ENCODE results near the gene CLASP1. TPM values are rescaled to one million over a fixed set of nuclear protein-coding genes. Genes with fewer than 3 reads are reported as not detected.

Gene CLASP1
- polyA plus RNA-seq, 1 experiment: 12.8 TPM

GRCh38 chr2:121519153-121519552, 130.1 kb downstream of the CLASP1 start:
- TF ChIP-seq CTCF (IDR thresholded peaks at IDR 0.05; ENCODE audit: low read depth, low read length): no peak
- CTCF ChIA-PET: interaction anchor here (1.8 kb wide), 1 partner anchor 91 kb away, joined by 4 read pairs; no protein-coding TSS in a partner anchor
- POLR2A ChIA-PET: no interaction called here
- no peak overlapping the region for H3K4me3 ChIP-seq (ENCODE audit: low read depth, low read length)
- no peak overlapping the region for H3K27ac ChIP-seq (ENCODE audit: low read depth, low read length)
- H3K9me3 ChIP-seq (ENCODE audit: control insufficient read depth, insufficient read depth, low read length): no peaks in the 10 kb centered on the region
- DNase-seq (ENCODE audit: low read depth, low spot score): no peak
- H3K27me3 ChIP-seq (ENCODE audit: control insufficient read depth, insufficient read depth, low read length): no peaks in the 10 kb centered on the region

- ChIA-PET CTCF (interaction anchor here (0.6 to 1.7 kb wide), 2 partner anchors 17 to 127 kb away, joined by 3 to 5 read pairs; partner anchors contain the start of gene RNU4ATAC), POLR2A (no interaction called here)
- no peak for TF ChIP-seq CTCF (IDR thresholded peaks at IDR 0.05; ENCODE audit: low read depth, low read length)
- Histone ChIP-seq H3K4me3 (ENCODE audit: low read depth, low read length) (no peak overlapping the region), H3K27me3 (ENCODE audit: control insufficient read depth, insufficient read depth, low read length) (no peaks in the 10 kb centered on the region), H3K9me3 (ENCODE audit: control insufficient read depth, insufficient read depth, low read length) (no peaks in the 10 kb centered on the region), H3K27ac (ENCODE audit: low read depth, low read length) (no peak overlapping the region)
- DNase-seq (ENCODE audit: low read depth, low spot score): no peak
Observed at GRCh38 chr2:121513597-121514333, 135.5 kb downstream of the CLASP1 start.

GRCh38 chr2:121510857-121511256, 138.4 kb downstream of the CLASP1 start:
- no peak overlapping the region for H3K27ac ChIP-seq (ENCODE audit: low read depth, low read length)
- POLR2A ChIA-PET: no interaction called here
- H3K4me3 ChIP-seq (ENCODE audit: low read depth, low read length): no peak overlapping the region
- no peak for DNase-seq (ENCODE audit: low read depth, low spot score)
- no peak for TF ChIP-seq CTCF (IDR thresholded peaks at IDR 0.05; ENCODE audit: low read depth, low read length)
- CTCF ChIA-PET: interaction anchor here (0.6 kb wide), 2 partner anchors 108 to 155 kb away, joined by 3 read pairs; no protein-coding TSS in a partner anchor
- H3K27me3 ChIP-seq (ENCODE audit: control insufficient read depth, insufficient read depth, low read length): no peaks in the 10 kb centered on the region
- H3K9me3 ChIP-seq (ENCODE audit: control insufficient read depth, insufficient read depth, low read length): no peaks in the 10 kb centered on the region

- ChIA-PET CTCF (no interaction called here), POLR2A (no interaction called here)
- H3K27ac ChIP-seq (ENCODE audit: low read depth, low read length): no peak overlapping the region
- TF ChIP-seq CTCF (IDR thresholded peaks at IDR 0.05; ENCODE audit: low read depth, low read length): no peak
- no peaks in the 10 kb centered on the region for H3K27me3 ChIP-seq (ENCODE audit: control insufficient read depth, insufficient read depth, low read length)
- H3K4me3 ChIP-seq (ENCODE audit: low read depth, low read length): no peak overlapping the region
- no peaks in the 10 kb centered on the region for H3K9me3 ChIP-seq (ENCODE audit: control insufficient read depth, insufficient read depth, low read length)
- DNase-seq (ENCODE audit: low read depth, low spot score): no peak
Observed at GRCh38 chr2:121506621-121507020, 142.6 kb downstream of the CLASP1 start.

GRCh38 chr2:121505986-121506586, 143.2 kb downstream of the CLASP1 start:
- no peak for TF ChIP-seq CTCF (IDR thresholded peaks at IDR 0.05; ENCODE audit: low read depth, low read length)
- H3K27me3 ChIP-seq (ENCODE audit: control insufficient read depth, insufficient read depth, low read length): no peaks in the 10 kb centered on the region
- no peak overlapping the region for H3K4me3 ChIP-seq (ENCODE audit: low read depth, low read length)
- POLR2A ChIA-PET: no interaction called here
- H3K27ac ChIP-seq (ENCODE audit: low read depth, low read length): no peak overlapping the region
- no peak for DNase-seq (ENCODE audit: low read depth, low spot score)
- CTCF ChIA-PET: interaction anchor here (0.8 to 1.4 kb wide), 2 partner anchors 104 to 242 kb away, joined by 4 read pairs; no protein-coding TSS in a partner anchor
- no peaks in the 10 kb centered on the region for H3K9me3 ChIP-seq (ENCODE audit: control insufficient read depth, insufficient read depth, low read length)
